Stimulated activated CD8-positive, alpha-beta memory T cell treated with anti-CD3 and anti-CD28 coated beads, Interleukin-12 subunit alpha, Interleukin-12 subunit beta, amount 100 ng/mL, for 4 hours (primary cell): Measurements from ENCODE around the gene MMAB.

ENCODE experiments used
- DNase-seq: peaks from one replicate; pipeline ENCODE4 v3.0.0-alpha.2; 2020; ENCODE audit warnings: low read depth

The MMAB gene

GRCh38 chr12:109573029-109573913 is at the start of gene MMAB, which contains the start of gene MVK:
MMAB (minus strand) TSS chr12:109573504; CDS start chr12:109573480, 24 bp downstream.
MVK (plus strand) TSS chr12:109573794; CDS start chr12:109574823, 1,029 bp downstream.
- DNase-seq = peak; percentile 94

GRCh38 chr12:109621901-109622364 is 48.6 kb upstream of the MMAB start:
- no peak for DNase-seq

GRCh38 chr12:109621211-109621694 is 47.9 kb upstream of the MMAB start:
- no peak for DNase-seq

- no peak for DNase-seq
Measured at GRCh38 chr12:109619002-109619604, 45.8 kb upstream of the MMAB start.

DNA sequence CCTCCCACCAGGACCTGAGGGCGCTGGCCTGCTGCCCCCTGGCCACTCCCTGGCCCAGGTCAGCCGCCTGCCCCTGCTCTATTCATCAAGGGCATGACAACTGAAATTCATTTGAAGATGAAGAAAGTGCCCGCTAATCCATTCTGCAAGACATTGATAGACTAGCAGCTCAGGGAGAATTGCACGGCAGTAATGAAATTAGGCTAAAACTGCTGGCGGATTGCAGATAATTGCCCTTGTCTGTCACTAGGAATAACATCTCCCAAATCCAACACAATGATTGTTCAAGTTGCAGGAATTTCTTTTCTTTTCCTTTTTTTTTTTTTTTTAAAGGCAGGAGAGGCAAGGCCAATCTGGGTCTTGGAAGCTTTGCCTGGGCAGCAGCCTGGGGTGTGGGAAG is 44.8 kb upstream of the MMAB start:
- DNase-seq = no peak

DNA sequence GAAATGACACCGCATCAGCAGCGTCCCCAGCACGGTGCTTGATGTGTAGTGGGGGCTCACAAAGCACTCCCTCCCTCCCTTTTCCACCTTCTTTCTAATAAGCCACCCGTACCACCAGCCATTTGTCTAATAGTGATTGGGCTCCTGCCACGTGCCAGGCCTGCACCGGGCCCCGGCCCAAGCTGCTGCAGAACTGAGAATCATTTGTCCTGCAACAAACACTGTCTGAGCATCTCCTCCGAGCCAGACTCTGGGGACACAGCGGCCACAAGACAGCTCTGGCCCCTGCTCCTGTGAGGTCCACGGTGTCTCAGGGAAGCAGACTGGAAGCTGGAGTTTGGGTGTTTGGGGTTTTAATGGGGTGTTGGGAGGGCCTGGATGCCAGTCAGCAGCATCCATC is 44.2 kb upstream of the MMAB start:
- no peak for DNase-seq

GRCh38 chr12:109615556-109616229 is 42.4 kb upstream of the MMAB start:
- no peak for DNase-seq

GRCh38 chr12:109613649-109614455 is 40.5 kb upstream of the MMAB start:
- no peak for DNase-seq

DNA sequence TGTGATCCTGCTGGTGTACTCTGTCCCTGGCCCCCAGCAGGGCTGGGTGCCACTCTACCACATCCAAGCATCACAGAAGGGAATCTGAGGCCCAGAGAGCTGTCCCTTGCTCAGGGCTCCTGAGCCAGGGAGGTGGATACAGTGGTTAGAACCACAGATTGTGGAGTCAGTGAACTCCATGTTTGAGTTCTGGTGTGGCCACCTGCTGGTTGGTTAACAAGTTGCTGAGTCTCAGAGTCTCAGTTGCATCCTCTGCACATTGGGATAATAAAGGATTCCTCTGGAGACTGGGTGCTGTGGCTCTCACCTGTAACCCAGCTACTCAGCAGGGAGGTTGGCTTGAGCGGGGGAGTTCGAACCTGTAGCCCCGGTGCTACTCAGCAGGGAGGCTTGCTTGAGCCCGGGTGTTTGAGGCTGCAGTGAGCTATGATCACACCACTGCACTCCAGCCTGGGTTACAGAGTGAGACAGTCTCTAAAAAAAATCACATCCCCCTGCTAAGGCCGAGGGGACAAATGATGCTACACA is 39.7 kb upstream of the MMAB start:
- no peak for DNase-seq

DNA sequence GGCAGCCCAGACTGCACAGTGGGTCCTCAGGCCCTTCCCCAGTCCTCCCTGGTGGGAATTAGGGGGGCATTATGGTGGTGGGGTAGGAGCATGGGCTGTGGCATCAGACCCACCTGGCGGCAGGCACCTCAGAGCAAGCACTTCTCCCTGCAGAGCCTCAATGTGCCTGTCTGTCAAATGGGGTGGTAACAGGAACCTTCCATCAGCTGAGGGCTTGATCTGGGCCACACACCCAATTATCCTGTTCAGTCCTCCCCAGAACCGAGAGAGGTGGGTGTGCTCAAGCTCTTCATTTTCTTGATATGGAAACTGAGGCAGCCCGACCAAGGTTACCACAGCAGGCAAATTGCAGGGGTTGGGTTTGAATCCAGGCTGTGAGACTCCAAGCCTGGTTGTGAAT is 38.7 kb upstream of the MMAB start:
- no peak for DNase-seq

- no peak for DNase-seq
Measured at GRCh38 chr12:109611223-109611622, 37.9 kb upstream of the MMAB start.

DNA sequence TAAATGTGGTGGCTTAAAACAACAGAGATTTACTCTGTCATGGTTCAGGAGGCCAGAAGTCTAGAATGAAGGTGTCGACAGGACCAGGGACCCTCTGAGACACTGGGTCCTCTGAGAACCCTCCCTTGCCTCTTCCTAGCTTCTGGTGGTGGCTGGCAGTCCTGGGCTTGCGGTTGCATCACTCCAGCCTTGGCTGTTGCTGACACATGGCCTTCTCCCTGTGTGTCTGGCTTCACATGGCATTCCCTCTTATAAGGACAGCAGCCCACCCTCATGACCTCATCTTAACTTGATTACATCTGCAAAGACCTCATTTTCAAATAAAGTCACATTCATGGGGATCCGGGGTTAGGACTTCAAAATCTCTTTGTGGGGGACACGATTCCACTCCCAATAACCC is 37.2 kb upstream of the MMAB start:
- DNase-seq = no peak

- DNase-seq = no peak
Measured at GRCh38 chr12:109609342-109609741, 36.0 kb upstream of the MMAB start.

DNA sequence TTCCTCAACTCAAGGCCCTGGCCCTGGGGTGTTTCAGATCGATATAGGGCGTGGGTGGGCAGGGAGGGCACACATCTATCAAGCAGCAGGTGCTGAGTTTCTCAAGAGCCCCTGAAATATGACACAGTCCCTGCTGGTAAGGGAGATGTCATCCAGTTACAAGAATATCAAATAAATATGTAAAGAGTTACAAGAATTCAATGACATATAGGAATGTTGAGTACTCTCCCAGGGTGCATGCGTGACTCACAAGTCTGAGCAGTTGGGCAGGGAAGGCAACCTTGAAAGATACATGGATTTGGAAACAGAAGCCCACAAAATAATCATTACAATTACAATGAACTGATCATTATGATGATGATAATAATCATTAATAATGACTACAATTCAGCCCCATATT is 35.5 kb upstream of the MMAB start:
- no peak for DNase-seq

DNA sequence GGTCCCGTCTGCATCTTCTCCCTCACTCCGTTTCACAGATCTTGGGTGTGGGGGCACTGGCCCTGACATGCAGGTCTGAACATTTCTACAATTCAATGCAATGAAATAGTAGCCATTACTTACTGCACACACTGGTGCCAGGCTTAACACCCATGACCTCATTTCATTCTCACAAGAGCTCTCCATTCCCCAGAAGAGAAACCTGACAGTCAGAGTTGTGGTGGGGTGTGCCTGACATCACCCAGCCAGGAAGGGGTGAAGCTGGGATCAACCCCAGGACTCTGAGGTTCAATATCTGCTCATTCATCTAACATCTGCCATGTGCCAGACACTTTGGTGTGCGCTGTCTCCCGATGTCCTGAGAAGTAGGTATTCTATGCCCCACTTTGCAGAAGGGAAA is 35.0 kb upstream of the MMAB start:
- no peak for DNase-seq

- DNase-seq = no peak
Measured at GRCh38 chr12:109607618-109608017, 34.3 kb upstream of the MMAB start.

GRCh38 chr12:109606320-109607028 is 33.2 kb upstream of the MMAB start:
- no peak for DNase-seq

DNA sequence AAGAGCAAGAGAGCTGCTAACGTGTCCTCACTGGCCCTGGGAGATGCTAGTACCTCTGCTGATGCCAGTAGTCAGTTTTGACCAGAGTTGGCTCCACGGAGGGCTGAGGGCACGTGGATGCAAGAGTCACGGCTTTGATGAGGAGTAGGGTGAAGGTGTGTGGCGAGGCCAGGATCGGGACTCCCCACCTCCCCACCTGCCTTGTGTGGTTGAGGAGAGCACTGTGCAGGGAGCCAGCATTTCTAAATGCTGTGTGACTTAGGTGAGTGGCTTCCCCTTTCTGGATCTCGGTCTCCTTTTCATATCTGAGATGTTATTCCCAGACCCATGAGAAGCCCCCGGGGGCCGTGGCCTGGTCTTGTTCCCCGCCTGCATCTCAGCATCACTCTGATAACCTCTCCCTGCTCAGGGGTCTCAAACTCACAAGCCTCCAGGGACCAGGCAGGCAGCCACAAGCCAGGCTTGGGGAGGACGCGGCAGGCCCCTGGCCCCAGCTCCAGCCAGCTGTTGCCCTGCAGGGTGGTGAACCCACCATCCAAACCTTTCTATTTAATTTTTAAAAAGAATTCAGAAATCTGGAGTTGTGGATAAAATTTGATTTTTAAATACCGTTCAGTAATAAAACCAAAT is 32.4 kb upstream of the MMAB start:
- DNase-seq = no peak

GRCh38 chr12:109605016-109605415 is 31.7 kb upstream of the MMAB start:
- no peak for DNase-seq

- no peak for DNase-seq
Measured at GRCh38 chr12:109604132-109604585, 30.9 kb upstream of the MMAB start.
